Smooth muscle cell (in vitro differentiated cells): Measurements from ENCODE around the gene IGSF21. TPM values are rescaled to one million over a fixed set of nuclear protein-coding genes. Genes with fewer than 3 reads are reported as not detected.

Experiments used
- DNase-seq: peaks from one replicate; lab custom pipeline; 2025; ENCODE audit not compliant: unreplicated experiment; lab: John Stamatoyannopoulos, UW
- H2AFZ ChIP-seq: fragments of 200-600 bp; sonication (generic); 2 replicates; pipeline ENCODE4 v1.6.0; 2016; ENCODE audit warnings: antibody characterized with exemption, low read depth, mild to moderate bottlenecking
- H3F3A ChIP-seq: fragments of 200-600 bp; sonication (generic); 2 replicates; pipeline ENCODE4 v1.6.0; 2017; ENCODE audit warnings: antibody characterized with exemption, low read depth
- H3K27ac ChIP-seq: fragments of 200-600 bp; sonication (generic); 2 replicates; pipeline ENCODE4 v1.5.1; 2016; ENCODE audit warnings: low read depth, mild to moderate bottlenecking
- H3K27me3 ChIP-seq: fragments of 200-600 bp; sonication (generic); 2 replicates; pipeline ENCODE4 v1.6.1; 2016; ENCODE audit warnings: low read depth, mild to moderate bottlenecking
- H3K36me3 ChIP-seq: fragments of 200-600 bp; sonication (generic); 2 replicates; pipeline ENCODE4 v1.5.1; 2016; ENCODE audit warnings: low read depth
- H3K4me1 ChIP-seq: fragments of 200-600 bp; sonication (generic); 2 replicates; pipeline ENCODE4 v1.5.1; 2016; ENCODE audit warnings: low read depth
- H3K4me2 ChIP-seq: fragments of 200-600 bp; sonication (generic); 2 replicates; pipeline ENCODE4 v1.6.0; 2016; ENCODE audit warnings: mild to moderate bottlenecking
- H3K4me3 ChIP-seq: fragments of 200-600 bp; sonication (generic); 2 replicates; pipeline ENCODE4 v1.5.1; 2016; ENCODE audit warnings: mild to moderate bottlenecking
- H3K79me2 ChIP-seq: fragments of 200-600 bp; sonication (generic); 2 replicates; pipeline ENCODE4 v1.6.0; 2016; ENCODE audit warnings: low read depth, mild to moderate bottlenecking
- H3K9ac ChIP-seq: fragments of 200-600 bp; sonication (generic); 2 replicates; pipeline ENCODE4 v1.6.0; 2016; ENCODE audit warnings: low read depth
- H3K9me3 ChIP-seq: fragments of 200-600 bp; sonication (generic); replicated peaks from 2 replicates; pipeline ENCODE4 v1.5.1; 2016; ENCODE audit warnings: low read depth
- H4K20me1 ChIP-seq: fragments of 200-600 bp; sonication (generic); 2 replicates; pipeline ENCODE4 v1.6.0; 2016; ENCODE audit warnings: low read depth
- CTCF ChIP-seq: fragments of 200-600 bp; sonication (generic); IDR thresholded peaks from 2 replicates; pipeline ENCODE4 v1.5.1; 2017; ENCODE audit warnings: borderline replicate concordance, mild to moderate bottlenecking, antibody characterized with exemption; ENCODE audit not compliant: insufficient read depth, poor library complexity, severe bottlenecking
- WGBS: methylation state at CpG from one replicate; pipeline ENCODE4 v1.1.7; 2016; ENCODE audit warnings: low lambda C conversion rate; 5-methylcytosine and 5-hydroxymethylcytosine counted together
- polyA plus RNA-seq: library from polyadenylated mRNA; unstranded; fragments of >200 nt; fragmentation: Nextera tagmentation; extraction: Ambion mirVana; gene quantifications from 2 replicates; pipeline ENCODE4 v1.2.1, GENCODE V29; 2016
- total RNA-seq: library from RNA; depleted of rRNA; stranded (reverse); fragments of >200 nt; gene quantifications from 2 replicates; pipeline ENCODE4 v1.2.3, GENCODE V29; 2014

Gene IGSF21
- total and polyA plus RNA-seq, 2 experiments from 2014 or later, result not detected

- no peak for DNase-seq
- H3F3A ChIP-seq, result no peaks in the 10 kb centered on the region
- no peak overlapping the region for H2AFZ ChIP-seq
- no peaks in the 10 kb centered on the region for H3K79me2 ChIP-seq
- H3K27me3 ChIP-seq, result peaks cover 25% of the 10 kb centered on the region
- H3K9me3 ChIP-seq, result no peaks in the 10 kb centered on the region
- no peak overlapping the region for H3K9ac ChIP-seq
- no peaks in the 10 kb centered on the region for H3K4me1 ChIP-seq
- no peak for TF ChIP-seq CTCF
- no peak overlapping the region for H3K4me3 ChIP-seq
- no peak overlapping the region for H3K4me2 ChIP-seq
- no peaks in the 10 kb centered on the region for H4K20me1 ChIP-seq
- H3K27ac ChIP-seq, result no peak overlapping the region
- H3K36me3 ChIP-seq, result no peaks in the 10 kb centered on the region
- WGBS, result 93% methylated on average over 9 of the region's 9 CpGs
These were observed 81.4 kb downstream of the IGSF21 start for GRCh38 chr1:18188820-18189517.

- Histone ChIP-seq H3K79me2 (no peaks in the 10 kb centered on the region), H2AFZ (no peak overlapping the region), H3K27ac (no peak overlapping the region), H3K4me2 (no peak overlapping the region), H4K20me1 (no peaks in the 10 kb centered on the region), H3F3A (no peaks in the 10 kb centered on the region), H3K36me3 (no peaks in the 10 kb centered on the region), H3K4me3 (no peak overlapping the region), H3K9me3 (no peaks in the 10 kb centered on the region), H3K4me1 (no peaks in the 10 kb centered on the region), H3K9ac (no peak overlapping the region), H3K27me3 (peaks cover 24% of the 10 kb centered on the region)
- 25% methylated on average over 7 of the region's 7 CpGs for WGBS
- DNase-seq, result no peak
- no peak for TF ChIP-seq CTCF
These were observed 83.0 kb downstream of the IGSF21 start for GRCh38 chr1:18190598-18190997.

- H3K36me3 ChIP-seq, result no peaks in the 10 kb centered on the region
- H3K4me2 ChIP-seq, result no peak overlapping the region
- no peaks in the 10 kb centered on the region for H3K9me3 ChIP-seq
- H3K27ac ChIP-seq, result no peak overlapping the region
- H3K4me3 ChIP-seq, result no peak overlapping the region
- no peaks in the 10 kb centered on the region for H3F3A ChIP-seq
- H2AFZ ChIP-seq, result no peak overlapping the region
- no peak for TF ChIP-seq CTCF
- no peak for DNase-seq
- no peak overlapping the region for H3K9ac ChIP-seq
- WGBS, result 96% methylated on average over 3 of the region's 3 CpGs
- H4K20me1 ChIP-seq, result no peaks in the 10 kb centered on the region
- H3K27me3 ChIP-seq, result peaks cover 19% of the 10 kb centered on the region
- H3K79me2 ChIP-seq, result no peaks in the 10 kb centered on the region
- no peaks in the 10 kb centered on the region for H3K4me1 ChIP-seq
These were observed 83.4 kb downstream of the IGSF21 start for GRCh38 chr1:18191037-18191436.
